Stimulated activated naive CD4-positive, alpha-beta T cell (primary cell): Measurements from ENCODE around the gene GBA2.
A peak's percentile ranks its signal among the peaks of the same experiment; 100 is the strongest.

Experiments
- DNase-seq, 6 experiments: peaks; one replicate each; lab custom pipeline; 2025; lab: John Stamatoyannopoulos, UW

The GBA2 gene

GRCh38 chr9:35766997-35767396 is 18.0 kb upstream of the GBA2 start:
- no peak for DNase-seq

GRCh38 chr9:35763803-35764202 is 14.8 kb upstream of the GBA2 start:
- DNase-seq, result no peak

GRCh38 chr9:35763181-35763580 is 14.2 kb upstream of the GBA2 start:
- no peak for DNase-seq

- DNase-seq, result no peak
Observed at GRCh38 chr9:35760651-35761050, 11.6 kb upstream of the GBA2 start.

- no peak for DNase-seq
Observed at GRCh38 chr9:35759795-35760194, 10.8 kb upstream of the GBA2 start.

- DNase-seq, result no peak
Observed at GRCh38 chr9:35758475-35759050, 9.5 kb upstream of the GBA2 start.

- DNase-seq, result no peak
Observed at GRCh38 chr9:35757892-35758275, 8.9 kb upstream of the GBA2 start.

- peak in 2 of 6 experiments; percentile 14 to 29 for DNase-seq
Observed at GRCh38 chr9:35757226-35757891, 8.3 kb upstream of the GBA2 start.

GRCh38 chr9:35756275-35757225 is 7.5 kb upstream of the GBA2 start:
- peak; percentile 56 to 77 (median 67) for DNase-seq

- no peak for DNase-seq
Observed at GRCh38 chr9:35755071-35755470, 6.0 kb upstream of the GBA2 start.

GRCh38 chr9:35754264-35754663 is 5.2 kb upstream of the GBA2 start, which contains the start of gene MSMP:
MSMP (minus strand) TSS chr9:35754276; CDS start chr9:35754129, 147 bp downstream.
- DNase-seq, result no peak

- no peak for DNase-seq
Observed at GRCh38 chr9:35753466-35753865, 4.4 kb upstream of the GBA2 start.

- DNase-seq, result no peak
Observed at GRCh38 chr9:35750256-35750531, 1.2 kb upstream of the GBA2 start.

GRCh38 chr9:35749515-35750255 is 657 bp upstream of the GBA2 start:
- DNase-seq, result peak; percentile 16 to 63 (median 48)

- peak in 3 of 6 experiments; percentile 18 to 54 (median 50) for DNase-seq
Observed at GRCh38 chr9:35748242-35748857, 678 bp downstream of the GBA2 start.

- no peak for DNase-seq
Observed at GRCh38 chr9:35746583-35746982, 2.4 kb downstream of the GBA2 start.

GRCh38 chr9:35745569-35745968 is 3.5 kb downstream of the GBA2 start:
- no peak for DNase-seq

- DNase-seq, result no peak
Observed at GRCh38 chr9:35743880-35744518, 5.0 kb downstream of the GBA2 start.

- DNase-seq, result no peak
Observed at GRCh38 chr9:35743452-35743851, 5.6 kb downstream of the GBA2 start.

- DNase-seq, result no peak
Observed at GRCh38 chr9:35741740-35742139, 7.3 kb downstream of the GBA2 start.

GRCh38 chr9:35740243-35740642 is 8.8 kb downstream of the GBA2 start:
- DNase-seq, result no peak
